Caki2 (cell line): ENCODE results near the gene UBE2M. TPM values are rescaled to one million over a fixed set of nuclear protein-coding genes. Genes with fewer than 3 reads are reported as not detected.

Experiments used
- total RNA-seq: library from RNA; depleted of rRNA; stranded (reverse); fragments of >200 nt; shearing (Covaris generic); gene quantifications from 2 replicates; pipeline ENCODE4 v1.2.3, GENCODE V29; 2014; ENCODE audit warnings: low replicate concordance; rRNA removed

UBE2M gene
- total RNA-seq, 1 experiment from 2014 or later, result 247 TPM

Other genes starting within 250 kb of the UBE2M start
- gene ZSCAN22, start 231.6 kb downstream of the UBE2M start, total RNA-seq, result 2.1 and 2.3 TPM in 2 replicates
- 1.1 and 1.9 TPM in 2 replicates for gene A1BG, start 205.1 kb downstream of the UBE2M start, total RNA-seq
- 0.20 and 0.98 TPM in 2 replicates for gene ZNF497, start 195.9 kb downstream of the UBE2M start, total RNA-seq
- gene ZNF837, start 177.6 kb downstream of the UBE2M start, total RNA-seq, result 3.3 and 8.2 TPM in 2 replicates
- 2,221 and 2,324 TPM in 2 replicates for gene RPS5, start 171.3 kb downstream of the UBE2M start, total RNA-seq
- gene RNF225, start 163.0 kb downstream of the UBE2M start, total RNA-seq, result not detected in 2 replicates
- gene ZNF584, start 150.0 kb downstream of the UBE2M start, total RNA-seq, result 15.2 and 24.6 TPM in 2 replicates
- 4.9 and 7.8 TPM in 2 replicates for gene ZNF132, start 118.5 kb downstream of the UBE2M start, total RNA-seq
- 6.2 and 8.3 TPM in 2 replicates for gene ZNF324B, start 107.0 kb downstream of the UBE2M start, total RNA-seq
- gene ZNF324, start 91.5 kb downstream of the UBE2M start, total RNA-seq, result 7.5 and 16.3 TPM in 2 replicates
- 19.2 and 23.1 TPM in 2 replicates for gene ZNF446, start 82.3 kb downstream of the UBE2M start, total RNA-seq
- 4.9 and 10.8 TPM in 2 replicates for gene SLC27A5, start 46.6 kb downstream of the UBE2M start, total RNA-seq
- gene ZBTB45, start 38.8 kb downstream of the UBE2M start, total RNA-seq, result 8.9 and 13.5 TPM in 2 replicates
- gene TRIM28, start 14.5 kb downstream of the UBE2M start, total RNA-seq, result 542 and 662 TPM in 2 replicates
- gene CHMP2A, start 3.5 kb downstream of the UBE2M start, total RNA-seq, result 268 and 313 TPM in 2 replicates
- gene MZF1, start 14.7 kb upstream of the UBE2M start, total RNA-seq, result 2.7 and 8.6 TPM in 2 replicates